ENCODE measurements around the gene MRPS22. TPM values are rescaled to one million over a fixed set of nuclear protein-coding genes. Genes with fewer than 3 reads are reported as not detected.

MRPS22 gene
- total RNA-seq, 2 experiments from 2014 or later: 31.9 to 37.2 TPM

- no peak for DNase-seq
- Mint-ChIP-seq H3K9me3 (no peaks in the 10 kb centered on the region), H3K4me3 (no peak overlapping the region), H3K4me1 (peaks cover 24% of the 10 kb centered on the region), H3K36me3 (ENCODE audit: low read depth) (no peaks in the 10 kb centered on the region), H3K27me3 (peaks cover 6% of the 10 kb centered on the region), H3K27ac (no peak overlapping the region)
- ChIA-PET CTCF (interaction anchor here (0.7 to 2.5 kb wide), 2 partner anchors 25 to 192 kb away, joined by 4 to 13 read pairs; no protein-coding TSS in a partner anchor), POLR2A (no interaction called here)
Measured at GRCh38 chr3:139304383-139304782, 39.4 kb upstream of the MRPS22 start.

GRCh38 chr3:139306078-139306477 is 37.7 kb upstream of the MRPS22 start:
- CTCF ChIA-PET: no interaction called here

DNA sequence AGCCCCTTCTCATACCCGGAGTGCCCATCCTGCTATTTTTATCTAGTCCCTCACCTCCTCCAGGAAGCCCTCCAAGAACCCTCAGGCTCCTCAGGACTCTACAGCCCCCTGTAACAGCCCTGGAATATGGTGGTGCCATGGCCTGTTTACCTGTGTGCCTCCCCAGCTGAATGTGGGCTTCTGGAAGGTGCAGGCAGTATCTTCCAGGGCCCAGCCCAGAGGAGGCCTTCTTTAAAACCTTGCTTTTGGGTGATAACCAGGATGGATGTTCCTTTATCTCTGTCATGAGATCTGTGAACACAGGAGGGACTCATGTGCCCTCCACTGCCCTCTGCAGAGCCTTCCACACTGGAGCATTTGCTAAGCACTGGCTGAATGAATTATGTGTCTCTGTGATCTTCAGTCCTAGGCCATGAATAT is 36.7 kb upstream of the MRPS22 start:
- H3K4me3 Mint-ChIP-seq: no peak overlapping the region
- peaks cover 2% of the 10 kb centered on the region for H3K27me3 Mint-ChIP-seq
- ChIA-PET CTCF (interaction anchor here (1.1 kb wide), 1 partner anchor 194 kb away, joined by 3 read pairs; no protein-coding TSS in a partner anchor), POLR2A (no interaction called here)
- H3K4me1 Mint-ChIP-seq: peaks cover 21% of the 10 kb centered on the region
- no peak for DNase-seq
- no peaks in the 10 kb centered on the region for H3K36me3 Mint-ChIP-seq (ENCODE audit: low read depth)
- no peaks in the 10 kb centered on the region for H3K9me3 Mint-ChIP-seq
- no peak overlapping the region for H3K27ac Mint-ChIP-seq

More at GRCh38 chr3:139306078-139306477, 37.7 kb upstream of the MRPS22 start:
- POLR2A ChIA-PET: no interaction called here
- H3K4me3 Mint-ChIP-seq: no peak overlapping the region
- no peaks in the 10 kb centered on the region for H3K36me3 Mint-ChIP-seq (ENCODE audit: low read depth)
- H3K9me3 Mint-ChIP-seq: no peaks in the 10 kb centered on the region
- H3K27ac Mint-ChIP-seq: no peak overlapping the region
- peaks cover 24% of the 10 kb centered on the region for H3K4me1 Mint-ChIP-seq
- peaks cover 2% of the 10 kb centered on the region for H3K27me3 Mint-ChIP-seq
- no peak for DNase-seq

DNA sequence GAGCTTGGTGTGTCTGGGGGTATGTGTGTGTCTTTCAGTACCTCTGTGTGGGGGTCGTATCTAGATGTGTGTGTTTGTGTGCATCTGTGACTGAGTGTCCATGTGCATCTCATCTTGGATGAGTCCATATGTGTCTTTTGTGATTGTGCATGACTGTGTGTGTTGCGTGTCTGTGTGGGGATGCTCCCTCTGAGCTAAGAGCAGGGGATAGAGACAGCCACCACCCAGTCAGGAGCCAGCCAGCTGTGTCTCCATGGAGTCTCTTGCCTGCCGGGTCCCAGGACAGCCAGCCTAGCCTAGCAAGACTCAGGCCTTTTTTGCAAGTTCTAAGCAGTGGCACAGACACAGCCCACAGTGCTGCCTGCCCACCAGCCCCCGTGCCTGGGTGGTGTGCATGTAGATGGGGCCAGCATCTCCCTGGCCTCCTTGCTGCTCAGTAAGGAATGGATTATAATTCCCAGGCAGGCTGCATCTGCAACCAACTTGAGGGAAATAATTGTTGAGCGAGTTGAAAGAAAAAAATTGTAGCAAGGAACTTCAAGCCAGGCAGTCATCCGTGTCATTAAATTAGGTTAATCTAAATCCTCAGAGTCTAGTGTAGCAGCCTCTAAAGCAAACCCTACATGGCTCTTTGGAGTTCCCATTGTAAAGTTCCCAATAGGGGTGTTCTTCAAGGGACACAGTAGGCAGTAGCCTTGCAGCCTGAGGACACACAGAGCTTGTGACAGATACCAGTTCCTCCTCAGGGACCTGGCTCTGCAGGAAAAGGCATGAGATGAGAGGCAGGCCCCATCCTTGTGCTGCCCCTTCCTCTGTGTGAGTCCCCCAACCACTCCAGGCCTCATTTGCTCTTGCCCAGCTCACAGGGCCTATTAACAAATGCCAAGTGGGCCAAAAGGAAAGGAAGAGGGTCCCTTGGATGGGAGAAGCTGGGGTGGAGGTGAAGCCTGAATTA is 35.9 kb upstream of the MRPS22 start:
- H3K9me3 Mint-ChIP-seq: no peaks in the 10 kb centered on the region
- no peaks in the 10 kb centered on the region for H3K36me3 Mint-ChIP-seq (ENCODE audit: low read depth)
- peaks cover 5% of the 10 kb centered on the region for H3K27me3 Mint-ChIP-seq
- ChIA-PET CTCF (interaction anchor here (1.1 kb wide), 1 partner anchor 195 kb away, joined by 3 read pairs; no protein-coding TSS in a partner anchor), POLR2A (no interaction called here)
- peaks cover 13% of the 10 kb centered on the region for H3K4me1 Mint-ChIP-seq
- DNase-seq: no peak
- H3K4me3 Mint-ChIP-seq: no peak overlapping the region
- H3K27ac Mint-ChIP-seq: no peak overlapping the region

GRCh38 chr3:139308560-139308959 is 35.3 kb upstream of the MRPS22 start:
- Mint-ChIP-seq H3K36me3 (ENCODE audit: low read depth) (no peaks in the 10 kb centered on the region), H3K27me3 (peaks cover 8% of the 10 kb centered on the region), H3K9me3 (no peaks in the 10 kb centered on the region), H3K27ac (no peak overlapping the region), H3K4me3 (no peak overlapping the region), H3K4me1 (peaks cover 6% of the 10 kb centered on the region)
- no peak for DNase-seq
- POLR2A ChIA-PET: no interaction called here
- CTCF ChIA-PET: no interaction called here

DNA sequence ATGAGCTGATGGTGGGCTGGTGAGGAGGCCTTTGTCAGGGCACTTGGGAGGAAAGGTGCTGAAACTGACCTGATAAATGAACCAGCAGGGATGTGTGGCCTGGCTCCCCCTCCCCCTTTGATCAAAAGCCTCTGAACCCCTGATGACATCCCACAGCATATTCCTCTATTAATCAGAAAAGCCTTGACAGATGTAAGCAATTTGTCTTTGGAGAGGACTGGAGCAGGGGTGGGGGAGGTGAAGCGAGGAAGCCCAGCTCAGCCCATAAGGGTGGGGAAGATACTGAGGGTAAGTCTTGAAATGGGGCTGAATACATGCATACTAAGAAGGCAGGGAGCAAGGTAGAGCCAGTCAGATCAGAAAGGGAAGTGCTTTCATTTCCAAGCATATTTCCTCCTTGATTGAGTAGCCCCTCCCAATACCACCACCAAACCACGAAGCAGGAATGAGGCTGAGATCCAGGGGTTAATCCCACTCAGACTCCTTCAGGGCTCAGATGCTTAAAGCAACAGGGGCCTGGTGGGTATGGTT is 34.7 kb upstream of the MRPS22 start:
- CTCF ChIA-PET: no interaction called here
- DNase-seq: no peak
- POLR2A ChIA-PET: no interaction called here
- peaks cover 5% of the 10 kb centered on the region for H3K4me1 Mint-ChIP-seq
- no peaks in the 10 kb centered on the region for H3K36me3 Mint-ChIP-seq (ENCODE audit: low read depth)
- H3K4me3 Mint-ChIP-seq: no peak overlapping the region
- no peaks in the 10 kb centered on the region for H3K9me3 Mint-ChIP-seq
- peaks cover 8% of the 10 kb centered on the region for H3K27me3 Mint-ChIP-seq
- no peak overlapping the region for H3K27ac Mint-ChIP-seq

DNA sequence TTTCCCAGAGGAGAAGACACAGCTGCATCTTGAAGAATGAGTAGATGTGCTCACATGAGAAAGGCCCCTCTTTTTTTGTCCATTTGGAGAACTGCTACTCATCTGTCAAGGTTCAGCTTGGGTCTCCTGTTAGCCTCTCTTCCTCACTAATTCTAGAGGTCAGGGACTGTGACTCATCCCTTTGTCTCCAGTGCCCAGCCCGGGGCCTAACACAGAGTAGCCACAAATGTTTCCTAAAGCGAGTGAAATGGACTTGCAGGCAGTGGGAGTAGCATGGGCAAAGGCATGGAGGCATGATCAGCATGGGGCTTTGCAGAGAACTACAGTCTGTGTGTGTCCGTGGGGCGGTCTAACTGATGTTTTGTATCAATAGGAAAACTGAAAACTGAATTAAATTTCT is 33.9 kb upstream of the MRPS22 start:
- Mint-ChIP-seq H3K27ac (no peak overlapping the region), H3K36me3 (ENCODE audit: low read depth) (no peaks in the 10 kb centered on the region), H3K4me3 (no peak overlapping the region), H3K27me3 (peaks cover 15% of the 10 kb centered on the region), H3K9me3 (no peaks in the 10 kb centered on the region), H3K4me1 (no peaks in the 10 kb centered on the region)
- ChIA-PET POLR2A (no interaction called here), CTCF (no interaction called here)
- no peak for DNase-seq

GRCh38 chr3:139310474-139310933 is 33.3 kb upstream of the MRPS22 start:
- no peaks in the 10 kb centered on the region for H3K4me1 Mint-ChIP-seq
- no peak overlapping the region for H3K27ac Mint-ChIP-seq
- CTCF ChIA-PET: interaction anchor here (1.6 kb wide), 1 partner anchor 18 kb away, joined by 5 read pairs; no protein-coding TSS in a partner anchor
- no peaks in the 10 kb centered on the region for H3K9me3 Mint-ChIP-seq
- POLR2A ChIA-PET: no interaction called here
- peaks cover 17% of the 10 kb centered on the region for H3K27me3 Mint-ChIP-seq
- no peak overlapping the region for H3K4me3 Mint-ChIP-seq
- DNase-seq: no peak
- no peaks in the 10 kb centered on the region for H3K36me3 Mint-ChIP-seq (ENCODE audit: low read depth)

DNA sequence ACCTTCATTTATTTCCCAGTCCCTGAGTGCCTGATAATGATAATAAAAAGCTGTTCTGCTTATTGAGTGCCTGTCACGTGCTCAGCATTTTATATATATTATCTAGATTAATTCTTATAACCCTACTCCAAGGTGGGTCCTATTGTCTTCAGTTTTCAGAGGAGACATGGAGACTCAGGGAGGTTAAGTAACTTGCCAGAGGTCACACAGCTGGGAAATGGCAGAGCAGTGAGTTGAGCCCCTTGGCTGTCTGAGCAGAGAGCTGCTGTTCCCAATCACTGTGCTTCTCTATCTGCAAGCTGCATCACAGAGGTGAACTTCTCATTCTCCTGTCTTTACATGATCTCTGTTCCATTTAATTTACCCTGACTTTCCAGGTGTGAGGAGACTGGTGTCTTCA is 32.3 kb upstream of the MRPS22 start:
- Mint-ChIP-seq H3K9me3 (no peaks in the 10 kb centered on the region), H3K4me1 (no peaks in the 10 kb centered on the region), H3K27ac (no peak overlapping the region), H3K4me3 (no peak overlapping the region), H3K27me3 (peaks cover 24% of the 10 kb centered on the region), H3K36me3 (ENCODE audit: low read depth) (no peaks in the 10 kb centered on the region)
- DNase-seq: no peak
- ChIA-PET POLR2A (no interaction called here), CTCF (interaction anchor here (0.6 to 1.6 kb wide), 2 partner anchors 17 to 359 kb away, joined by 3 to 5 read pairs; no protein-coding TSS in a partner anchor)

GRCh38 chr3:139312416-139312815 is 31.4 kb upstream of the MRPS22 start:
- no peak overlapping the region for H3K27ac Mint-ChIP-seq
- no peak overlapping the region for H3K4me3 Mint-ChIP-seq
- no peaks in the 10 kb centered on the region for H3K36me3 Mint-ChIP-seq (ENCODE audit: low read depth)
- no peaks in the 10 kb centered on the region for H3K4me1 Mint-ChIP-seq
- ChIA-PET POLR2A (interaction anchor here (0.6 kb wide), 1 partner anchor 372 kb away, joined by 3 read pairs; no protein-coding TSS in a partner anchor), CTCF (interaction anchor here (0.6 to 1.5 kb wide), 2 partner anchors 17 to 360 kb away, joined by 3 to 5 read pairs; no protein-coding TSS in a partner anchor)
- no peaks in the 10 kb centered on the region for H3K9me3 Mint-ChIP-seq
- peaks cover 27% of the 10 kb centered on the region for H3K27me3 Mint-ChIP-seq
- no peak for DNase-seq

DNA sequence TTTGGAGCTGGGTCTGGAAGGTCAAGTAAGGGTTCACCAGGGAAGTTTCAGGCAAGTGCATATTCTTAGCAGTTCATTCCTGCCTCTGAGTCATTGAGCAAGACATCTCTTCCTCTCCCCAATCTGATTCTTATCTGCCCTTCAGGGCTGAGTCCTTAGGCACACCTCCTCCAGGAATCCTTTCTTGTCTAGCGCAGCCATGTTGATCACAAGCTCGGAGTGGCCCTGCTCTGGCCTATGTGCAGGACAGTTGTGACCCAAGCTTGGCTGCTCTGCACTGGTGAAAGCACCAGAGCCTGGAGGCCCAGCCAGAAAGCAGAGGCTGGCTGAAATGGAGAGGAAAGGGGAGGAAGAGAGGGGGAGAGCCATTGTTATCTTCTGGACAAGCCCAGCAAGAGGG is 30.9 kb upstream of the MRPS22 start:
- H3K9me3 Mint-ChIP-seq: no peaks in the 10 kb centered on the region
- H3K27ac Mint-ChIP-seq: no peak overlapping the region
- POLR2A ChIA-PET: no interaction called here
- DNase-seq: no peak
- CTCF ChIA-PET: interaction anchor here (1.5 kb wide), 1 partner anchor 16 kb away, joined by 5 read pairs; no protein-coding TSS in a partner anchor
- no peaks in the 10 kb centered on the region for H3K36me3 Mint-ChIP-seq (ENCODE audit: low read depth)
- H3K4me1 Mint-ChIP-seq: no peaks in the 10 kb centered on the region
- no peak overlapping the region for H3K4me3 Mint-ChIP-seq
- H3K27me3 Mint-ChIP-seq: peaks cover 29% of the 10 kb centered on the region

GRCh38 chr3:139313921-139314320 is 29.9 kb upstream of the MRPS22 start:
- Mint-ChIP-seq H3K4me1 (no peaks in the 10 kb centered on the region), H3K9me3 (no peaks in the 10 kb centered on the region), H3K4me3 (no peak overlapping the region), H3K27ac (no peak overlapping the region), H3K36me3 (ENCODE audit: low read depth) (no peaks in the 10 kb centered on the region), H3K27me3 (peaks cover 29% of the 10 kb centered on the region)
- CTCF ChIA-PET: interaction anchor here (1.5 kb wide), 1 partner anchor 15 kb away, joined by 5 read pairs; no protein-coding TSS in a partner anchor
- DNase-seq: no peak
- POLR2A ChIA-PET: no interaction called here

GRCh38 chr3:139317215-139317614 is 26.6 kb upstream of the MRPS22 start:
- no peaks in the 10 kb centered on the region for H3K9me3 Mint-ChIP-seq
- ChIA-PET POLR2A (no interaction called here), CTCF (no interaction called here)
- H3K36me3 Mint-ChIP-seq (ENCODE audit: low read depth): no peaks in the 10 kb centered on the region
- no peak overlapping the region for H3K27ac Mint-ChIP-seq
- no peaks in the 10 kb centered on the region for H3K4me1 Mint-ChIP-seq
- DNase-seq: no peak
- peaks cover 29% of the 10 kb centered on the region for H3K27me3 Mint-ChIP-seq
- no peak overlapping the region for H3K4me3 Mint-ChIP-seq
